Midbrain (tissue), 1 donor: ENCODE measurements around the gene CBX7.

Source experiments
- DNase-seq: peaks from one replicate; lab custom pipeline; 2025; lab: John Stamatoyannopoulos, UW

The CBX7 gene

DNA sequence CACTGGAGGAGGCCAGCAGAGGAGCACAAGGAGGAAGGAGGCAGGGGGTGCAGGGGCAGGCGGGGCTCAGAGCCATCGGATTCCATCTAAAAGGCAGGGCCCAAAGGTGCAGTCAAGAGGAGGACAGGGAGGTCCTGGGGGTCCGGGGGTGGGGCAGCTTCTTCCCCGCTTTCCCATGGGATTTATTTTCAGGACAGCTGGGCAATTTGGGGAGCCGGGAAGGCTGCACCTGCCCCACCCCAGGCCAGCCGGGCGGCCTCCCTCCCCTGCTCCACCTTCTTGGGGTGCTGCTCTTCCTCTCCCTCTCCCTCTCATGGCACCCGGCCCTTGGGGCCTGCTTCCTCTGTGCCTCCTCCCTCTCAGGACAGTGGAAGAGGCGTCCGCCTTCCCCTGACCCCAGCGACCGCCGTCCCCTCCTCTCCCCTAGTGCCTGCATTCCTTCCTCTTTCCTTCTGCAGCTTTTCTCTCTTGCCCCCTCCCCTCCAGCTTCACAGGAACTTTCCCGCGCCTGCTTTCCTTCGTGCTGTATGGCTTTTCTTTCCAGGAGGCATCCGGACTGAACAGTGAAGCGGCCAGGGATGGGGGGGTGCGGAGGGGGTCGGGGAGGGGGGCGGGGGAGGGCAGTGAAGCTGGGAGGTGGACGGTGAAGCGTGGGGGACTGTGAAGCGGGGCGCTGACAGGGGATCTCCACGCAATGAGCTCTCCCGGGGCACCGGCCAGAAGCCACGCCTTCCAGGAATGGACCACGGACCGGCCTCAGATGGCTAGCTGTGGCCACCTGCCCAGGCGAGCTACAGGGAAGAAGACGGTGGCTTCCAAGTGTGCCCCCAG is 28.5 kb downstream of the CBX7 start:
- no peak for DNase-seq

DNA sequence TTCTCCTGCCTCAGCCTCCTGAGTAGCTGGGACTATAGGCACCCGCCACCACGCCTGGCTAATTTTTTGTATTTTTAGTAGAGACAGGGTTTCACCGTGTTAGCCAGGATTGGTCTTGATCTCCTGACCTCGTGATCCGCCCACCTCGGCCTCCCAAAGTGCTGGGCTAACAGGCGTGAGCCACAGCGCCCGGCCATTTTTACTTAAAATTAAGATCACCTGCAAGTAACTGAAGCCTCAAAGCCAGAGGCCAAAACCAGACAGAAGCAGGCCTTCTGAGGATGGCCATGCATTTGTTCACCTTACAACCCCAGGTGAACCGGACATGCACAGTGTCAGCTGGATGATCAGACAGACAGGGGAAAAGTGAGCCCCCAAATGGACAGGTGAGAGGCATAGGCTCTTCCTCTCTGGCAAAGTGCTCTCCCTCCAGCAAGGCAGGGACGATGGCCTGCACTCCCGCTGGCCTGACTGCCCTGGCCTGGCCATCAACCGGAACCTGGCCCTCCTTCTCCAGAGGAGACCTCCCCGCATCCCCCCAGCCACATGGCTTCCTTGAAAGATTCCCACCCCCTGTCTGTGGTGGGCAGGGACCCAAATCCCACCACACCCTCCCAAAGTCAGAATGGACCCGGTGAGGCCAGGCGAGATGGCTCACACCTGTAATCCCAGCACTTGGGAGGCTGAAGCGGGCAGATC is 29.6 kb downstream of the CBX7 start:
- no peak for DNase-seq

DNA sequence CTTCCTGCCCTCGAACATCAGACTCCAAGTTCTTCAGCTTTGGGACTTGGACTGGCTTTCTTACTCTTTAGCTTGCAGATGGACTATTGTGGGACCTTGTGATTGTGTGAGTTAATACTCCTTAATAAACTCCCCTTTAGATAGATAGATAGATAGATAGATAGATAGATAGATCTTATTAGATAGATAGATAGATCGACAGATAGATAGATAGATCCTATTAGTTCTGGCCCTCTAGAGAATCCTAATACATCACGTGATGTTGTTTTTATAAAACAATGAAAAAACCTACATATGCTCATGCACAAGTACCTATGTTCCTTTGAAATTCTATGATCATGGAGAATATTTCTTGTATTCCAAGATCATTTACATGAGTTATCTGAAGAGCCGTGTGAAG is 31.5 kb downstream of the CBX7 start:
- no peak for DNase-seq

DNA sequence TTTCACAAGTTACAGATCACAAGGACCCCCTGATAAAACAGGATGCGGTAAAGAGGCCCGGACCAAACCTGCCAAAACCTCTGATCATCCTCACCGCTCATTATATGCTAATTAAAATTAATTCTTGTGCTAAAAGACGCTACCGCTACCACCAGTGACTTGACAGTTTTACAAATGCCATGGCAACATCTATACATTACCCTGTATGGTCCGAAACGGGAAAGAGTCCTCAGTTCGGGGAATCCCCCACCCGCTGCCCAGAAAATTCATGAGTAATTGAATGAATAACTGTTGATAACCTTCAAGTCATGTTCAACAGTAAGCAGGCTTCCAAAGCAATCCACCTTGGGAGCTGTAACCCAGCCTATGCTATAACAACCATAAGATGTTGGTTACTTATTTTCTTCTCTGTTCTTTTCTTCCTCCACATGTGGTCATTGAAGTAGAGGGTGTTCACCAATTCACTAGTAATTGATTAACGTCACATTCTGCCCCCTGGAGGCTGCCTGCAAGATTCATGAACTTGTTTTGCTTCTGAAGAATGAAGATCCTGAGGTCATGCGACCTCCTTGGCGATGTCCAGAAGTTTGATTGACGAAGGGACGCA is 34.8 kb downstream of the CBX7 start:
- DNase-seq: no peak

DNA sequence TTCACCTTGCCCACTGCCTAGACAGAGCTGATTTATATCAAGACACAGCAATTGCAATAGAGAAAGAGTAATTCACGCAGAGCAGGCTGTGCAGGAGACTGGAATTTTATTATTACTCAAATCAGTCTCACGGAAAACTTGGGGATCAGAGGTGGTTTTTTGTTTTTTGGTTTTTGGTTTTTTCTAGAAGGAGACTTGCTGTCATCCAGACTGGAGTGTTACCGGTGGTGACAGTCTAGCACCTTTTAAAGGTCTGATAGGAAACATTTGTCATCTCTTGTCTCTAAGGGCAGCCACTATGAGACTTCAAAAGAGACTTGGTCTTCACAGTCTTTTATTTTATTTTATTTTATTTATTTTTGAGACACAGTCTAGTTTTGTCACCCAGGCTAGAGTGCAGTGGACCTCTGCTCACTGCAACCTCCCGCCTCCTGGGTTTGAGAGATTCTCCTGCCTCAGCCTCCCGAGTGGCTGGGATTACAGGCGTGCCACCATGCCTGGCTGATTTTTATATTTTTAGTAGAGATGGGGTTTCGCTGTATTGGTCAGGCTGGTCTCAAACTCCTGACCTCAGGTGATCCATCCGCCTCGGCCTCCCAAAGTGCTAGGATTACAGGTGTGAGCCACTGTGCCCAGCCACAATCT is 36.4 kb downstream of the CBX7 start:
- DNase-seq: no peak

DNA sequence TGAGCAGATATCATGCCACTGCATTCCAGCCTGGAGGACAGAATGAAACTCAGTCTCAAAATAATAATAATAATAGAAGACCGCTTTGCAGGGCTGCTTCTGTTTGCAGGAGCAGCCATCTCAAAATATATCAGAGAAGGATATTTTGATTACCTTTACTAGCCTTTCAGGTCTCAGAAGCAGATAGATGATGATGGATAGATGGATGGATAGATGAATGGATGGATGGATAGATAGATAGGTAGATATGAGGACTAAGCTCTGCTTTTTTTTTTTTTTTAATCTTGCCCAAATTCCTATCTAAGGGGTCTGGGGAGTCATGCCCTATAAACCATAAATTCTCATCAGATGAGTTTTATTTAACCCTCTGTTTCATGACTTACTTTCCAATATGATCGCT is 36.9 kb downstream of the CBX7 start:
- no peak for DNase-seq

DNA sequence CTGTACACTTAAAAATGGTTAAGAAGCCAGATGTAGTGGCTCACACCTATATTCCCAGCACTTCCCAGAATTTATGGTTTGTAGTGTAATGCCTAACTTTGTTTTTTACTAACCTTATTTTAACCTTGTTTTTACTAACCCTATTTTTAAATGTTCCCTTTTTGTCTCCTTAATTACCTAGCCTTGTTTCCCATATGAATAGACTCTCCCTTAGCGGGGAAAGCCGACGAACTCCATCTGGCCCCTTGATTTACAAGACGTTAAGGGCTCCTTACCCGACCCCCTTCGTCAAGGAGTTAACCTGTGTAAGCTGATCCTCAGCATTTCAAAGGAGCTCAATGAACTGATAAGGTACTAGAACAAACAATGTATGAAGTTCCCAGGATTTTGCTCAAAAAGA is 38.4 kb downstream of the CBX7 start:
- DNase-seq: no peak

DNA sequence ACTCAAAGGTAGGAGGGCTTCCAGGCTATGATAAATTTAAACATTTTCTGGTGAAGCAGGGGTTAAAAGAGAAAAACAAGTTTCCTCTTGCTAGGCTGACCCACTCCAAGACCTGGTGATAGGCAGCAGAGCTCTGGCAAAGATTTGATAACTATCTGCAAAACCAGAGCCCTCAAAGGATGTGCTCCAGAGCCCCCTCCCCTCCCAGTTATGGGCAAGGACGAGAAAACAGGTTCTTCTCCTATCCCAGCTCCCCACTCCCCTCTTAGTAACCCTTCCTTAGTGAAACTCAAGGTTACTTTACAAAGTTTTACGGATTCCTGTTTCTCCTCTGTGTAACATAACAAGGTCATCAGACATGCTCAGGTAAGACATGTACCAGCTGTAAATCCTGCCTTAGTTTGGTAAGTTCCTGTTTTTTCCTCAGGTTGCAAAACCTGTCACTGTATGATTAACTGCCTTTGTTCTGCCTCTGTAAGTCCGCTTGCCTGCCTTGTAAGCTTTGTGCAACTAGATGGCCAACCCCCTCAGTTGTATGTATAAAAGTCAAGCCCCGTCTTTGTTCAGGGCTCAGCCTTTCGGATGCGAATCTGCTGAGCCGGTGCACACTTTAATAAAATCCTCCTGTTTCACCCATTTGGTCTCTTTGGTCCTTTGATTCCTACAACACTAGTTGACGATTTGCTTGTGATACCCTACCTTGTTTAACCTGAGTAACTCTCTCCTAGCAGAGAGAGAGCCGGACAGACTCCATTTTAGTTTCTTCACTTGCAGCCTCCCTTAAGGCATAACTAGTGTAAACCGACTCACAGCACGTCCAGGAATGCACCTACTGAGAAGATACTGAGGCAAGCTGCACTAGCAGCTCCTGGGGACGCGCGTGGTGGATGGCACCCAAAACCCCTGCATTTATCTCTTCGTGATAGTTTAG is 41.6 kb downstream of the CBX7 start:
- DNase-seq: no peak

DNA sequence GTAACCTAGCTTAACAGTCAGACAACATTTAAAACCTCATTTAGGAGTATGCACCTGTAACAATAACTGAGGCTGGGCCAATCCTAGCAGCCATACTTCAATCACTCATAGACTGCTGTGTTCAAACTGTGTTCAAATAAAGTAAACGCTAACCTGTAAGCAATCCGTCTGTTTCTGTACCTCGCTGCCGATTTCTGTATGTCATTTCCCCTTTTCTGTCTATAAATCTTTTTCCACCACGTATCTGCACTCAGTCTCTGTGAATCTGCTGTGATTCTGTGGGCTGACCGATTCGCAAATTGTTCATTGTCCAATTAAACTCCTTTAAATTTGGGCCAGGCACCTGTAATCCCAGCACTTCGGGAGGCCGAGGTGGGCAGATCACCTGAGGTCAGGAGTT is 43.1 kb downstream of the CBX7 start:
- no peak for DNase-seq

DNA sequence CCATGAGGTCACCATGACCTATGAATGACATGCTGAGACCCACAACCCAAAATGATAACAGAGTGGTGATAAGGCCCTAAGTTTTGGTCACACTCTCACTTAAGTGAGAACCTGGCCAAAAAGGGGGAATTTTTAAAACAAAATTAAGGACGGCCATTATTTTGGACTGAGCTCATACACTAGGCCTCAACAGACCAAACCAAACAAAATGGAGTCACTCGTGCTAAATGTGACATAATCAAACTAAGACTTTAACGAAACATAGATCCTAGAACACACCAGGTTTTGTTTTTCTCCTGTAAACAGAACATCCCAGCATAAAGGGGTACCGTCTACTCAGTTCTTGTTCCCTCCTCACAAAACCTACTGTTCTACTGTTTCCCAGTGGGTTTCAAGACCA is 44.0 kb downstream of the CBX7 start:
- no peak for DNase-seq

DNA sequence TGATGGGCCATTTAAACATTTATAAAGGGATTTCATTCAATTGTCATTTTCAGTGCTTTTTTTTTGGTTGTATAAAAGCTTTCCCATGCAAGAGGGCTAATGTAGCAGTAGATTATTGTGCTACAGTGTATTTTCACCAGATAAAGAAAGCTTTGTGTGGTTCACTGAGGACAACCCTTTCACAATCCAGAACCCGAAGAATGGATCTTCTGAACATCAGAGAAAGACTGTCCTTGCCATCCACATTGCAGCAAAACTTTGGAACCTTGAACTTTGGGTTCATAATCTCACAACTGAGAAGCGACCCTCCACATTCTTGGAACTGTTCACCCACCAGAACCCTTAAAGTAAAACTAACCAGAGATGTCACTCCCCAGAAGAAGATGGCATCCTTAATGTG is 46.2 kb downstream of the CBX7 start:
- no peak for DNase-seq

DNA sequence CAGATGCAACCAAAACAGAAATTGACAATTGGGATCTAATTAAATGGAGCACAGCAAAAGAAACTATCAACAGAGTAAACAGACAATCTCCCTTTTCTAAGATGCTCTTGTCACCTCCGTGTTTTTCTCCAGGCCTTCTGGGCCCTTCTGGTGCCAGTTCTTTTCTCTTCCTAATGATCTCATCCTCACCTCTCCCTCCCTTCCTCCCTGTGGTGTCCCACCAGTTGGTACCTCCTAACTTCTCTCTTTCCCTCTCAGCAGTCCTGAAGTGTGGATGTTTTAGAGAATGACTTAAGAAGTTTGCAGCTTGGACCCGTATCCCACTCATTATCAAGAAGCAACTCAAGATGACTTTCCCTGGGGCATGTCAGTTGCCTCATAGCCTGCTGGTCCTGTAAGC is 49.0 kb downstream of the CBX7 start:
- no peak for DNase-seq

DNA sequence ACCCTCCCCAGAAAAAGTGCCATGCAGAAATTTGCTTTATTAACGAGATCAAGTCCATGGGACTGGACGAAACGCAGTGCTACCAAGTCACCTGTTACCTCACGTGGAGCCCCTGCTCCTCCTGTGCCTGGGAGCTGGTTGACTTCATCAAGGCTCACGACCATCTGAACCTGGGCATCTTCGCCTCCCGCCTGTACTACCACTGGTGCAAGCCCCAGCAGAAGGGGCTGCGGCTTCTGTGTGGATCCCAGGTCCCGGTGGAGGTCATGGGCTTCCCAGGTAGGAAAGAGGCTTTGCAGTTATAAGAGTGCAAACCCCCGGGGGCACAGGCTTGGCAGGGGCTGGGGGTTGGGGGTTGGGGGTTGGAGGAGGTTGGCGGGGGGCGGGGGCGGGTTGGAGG is 51.3 kb downstream of the CBX7 start:
- no peak for DNase-seq

DNA sequence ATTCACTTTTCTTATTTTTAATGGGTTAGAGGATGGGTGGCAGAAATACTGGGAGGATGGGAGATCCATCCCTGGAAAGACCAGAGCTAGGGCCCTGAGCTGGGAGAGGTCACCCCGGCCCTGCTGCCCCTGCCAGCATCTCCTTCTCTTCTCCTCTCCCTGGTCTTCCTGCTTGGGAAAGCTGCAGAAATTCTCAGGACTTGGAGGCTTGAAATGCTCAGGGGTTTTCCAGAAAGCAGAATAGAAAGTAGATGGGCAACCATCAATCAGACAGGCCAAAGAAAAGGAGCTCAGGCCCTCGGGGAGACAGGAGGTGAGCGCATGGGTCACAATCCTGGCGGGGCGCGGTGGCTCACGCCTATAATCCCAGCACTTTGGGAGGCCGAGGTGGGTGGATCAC is 53.9 kb downstream of the CBX7 start:
- no peak for DNase-seq

DNA sequence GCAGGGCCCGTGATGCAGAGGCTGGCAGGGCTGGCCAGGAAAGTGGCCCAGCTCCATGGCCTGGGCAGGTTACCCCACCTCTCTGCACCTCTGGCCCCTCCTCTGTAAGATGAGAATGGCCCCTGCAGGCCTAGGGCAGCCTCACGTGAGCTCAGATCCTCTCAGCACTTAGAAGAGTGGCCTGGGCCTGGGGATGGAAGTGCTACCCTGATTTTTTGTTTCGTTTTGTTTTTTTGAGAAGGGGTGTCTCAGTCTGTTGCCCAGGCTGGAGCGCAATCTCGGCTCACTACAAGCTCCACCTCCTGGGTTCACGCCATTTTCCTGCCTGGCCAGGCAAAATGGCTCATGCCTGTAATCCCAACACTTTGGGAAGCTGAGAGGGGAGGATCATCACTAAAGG is 54.5 kb downstream of the CBX7 start:
- no peak for DNase-seq

DNA sequence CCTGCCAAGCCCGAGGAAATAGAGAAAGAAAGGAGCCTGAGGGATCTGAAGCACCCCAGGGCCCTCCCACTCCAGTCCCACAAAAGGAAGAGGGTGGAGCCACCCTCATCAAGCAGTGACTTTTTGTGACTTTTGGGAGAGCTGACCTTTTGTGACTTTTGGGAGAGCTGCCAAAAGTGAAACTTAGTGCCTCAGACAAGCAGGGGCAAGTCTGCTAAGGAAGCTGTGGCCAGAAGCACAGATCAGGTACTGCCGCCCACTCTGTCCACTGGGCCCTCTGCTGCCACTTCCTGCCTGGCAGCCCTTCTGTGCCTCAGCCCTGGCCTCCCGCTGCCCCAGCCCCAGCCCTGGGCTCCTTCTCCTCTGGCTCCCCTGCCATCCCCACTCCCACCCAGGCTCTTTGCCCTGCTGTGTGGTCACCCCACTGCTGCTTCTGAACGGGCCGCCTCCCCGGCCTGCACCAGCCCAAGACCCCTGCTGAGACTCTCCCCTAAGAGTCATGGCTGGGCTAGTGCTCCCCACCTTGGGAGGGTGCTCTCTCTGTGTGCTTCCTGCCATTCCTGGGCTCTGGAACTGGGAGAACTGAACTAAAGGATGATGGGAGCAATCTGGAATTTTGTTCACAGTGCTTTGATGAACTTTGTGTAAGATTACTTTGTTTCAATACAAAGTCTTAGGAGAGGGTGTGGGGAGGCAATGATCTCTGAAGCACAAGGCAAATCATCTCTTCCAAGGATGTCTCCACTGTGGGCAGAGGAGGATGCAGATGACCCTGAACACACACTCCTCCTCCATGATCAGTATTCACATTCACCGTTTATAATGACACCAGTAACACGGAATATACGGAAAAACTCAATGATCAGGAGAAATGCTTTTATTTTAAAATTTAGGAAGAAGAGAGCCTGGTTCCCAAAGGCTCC is 55.1 kb downstream of the CBX7 start, which contains the start of gene APOBEC3H:
Gene APOBEC3H, plus strand, starts transcription at position 147 of the 923 bp plus-strand sequence. CDS start 3,035 bp downstream, outside the sequence.
- no peak for DNase-seq

DNA sequence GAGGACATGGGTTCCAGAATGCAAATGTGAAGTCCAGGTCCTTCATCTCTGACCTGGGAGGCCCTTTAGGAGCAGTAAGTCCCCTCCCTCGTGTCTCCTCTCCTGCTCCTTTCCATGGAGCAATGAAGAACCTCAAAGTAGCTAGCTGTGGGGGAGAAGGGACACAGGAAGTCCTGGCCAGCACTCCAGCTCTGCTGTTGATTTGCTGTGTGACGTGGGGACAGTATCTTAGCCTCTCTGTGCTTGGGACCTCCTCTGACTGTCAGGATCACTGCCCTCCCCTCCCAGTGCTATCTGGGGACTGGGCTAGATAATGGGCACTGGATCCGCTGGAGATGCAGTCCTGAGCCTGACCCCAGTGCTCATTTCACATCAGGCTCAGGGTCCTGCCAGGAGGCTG is 56.5 kb downstream of the CBX7 start:
- DNase-seq: no peak

DNA sequence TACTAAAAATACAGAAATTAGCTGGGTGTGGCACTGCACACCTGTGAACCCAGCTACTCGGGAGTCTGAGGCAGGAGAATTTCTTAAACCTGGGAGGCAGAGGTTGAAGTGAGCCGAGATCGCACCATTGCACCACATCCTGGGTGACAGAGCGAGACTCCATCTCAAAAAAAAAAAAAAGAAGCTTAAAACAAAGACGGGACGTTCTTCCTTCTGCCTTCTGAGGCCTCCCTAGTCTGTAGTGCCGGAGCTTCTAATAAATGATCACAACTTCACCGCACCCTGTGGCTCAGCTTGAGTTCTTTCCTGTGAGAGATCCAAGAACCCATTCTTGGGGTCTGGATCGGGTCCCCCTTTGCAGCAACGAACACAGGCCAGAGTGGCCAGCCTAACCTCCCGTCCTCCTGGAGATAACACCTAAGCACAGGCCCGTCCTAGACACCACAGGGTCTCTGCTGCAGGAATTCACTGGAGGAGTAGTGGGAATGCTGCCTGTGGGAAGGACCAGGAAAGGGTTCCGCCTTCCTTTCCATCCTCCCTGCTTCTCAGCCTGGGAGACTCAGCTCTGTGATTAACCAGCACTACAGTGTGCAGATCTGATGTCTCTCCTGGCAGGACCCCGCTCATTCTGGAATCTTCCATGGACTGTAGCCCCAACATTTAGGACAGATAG is 57.6 kb downstream of the CBX7 start:
- DNase-seq: no peak

DNA sequence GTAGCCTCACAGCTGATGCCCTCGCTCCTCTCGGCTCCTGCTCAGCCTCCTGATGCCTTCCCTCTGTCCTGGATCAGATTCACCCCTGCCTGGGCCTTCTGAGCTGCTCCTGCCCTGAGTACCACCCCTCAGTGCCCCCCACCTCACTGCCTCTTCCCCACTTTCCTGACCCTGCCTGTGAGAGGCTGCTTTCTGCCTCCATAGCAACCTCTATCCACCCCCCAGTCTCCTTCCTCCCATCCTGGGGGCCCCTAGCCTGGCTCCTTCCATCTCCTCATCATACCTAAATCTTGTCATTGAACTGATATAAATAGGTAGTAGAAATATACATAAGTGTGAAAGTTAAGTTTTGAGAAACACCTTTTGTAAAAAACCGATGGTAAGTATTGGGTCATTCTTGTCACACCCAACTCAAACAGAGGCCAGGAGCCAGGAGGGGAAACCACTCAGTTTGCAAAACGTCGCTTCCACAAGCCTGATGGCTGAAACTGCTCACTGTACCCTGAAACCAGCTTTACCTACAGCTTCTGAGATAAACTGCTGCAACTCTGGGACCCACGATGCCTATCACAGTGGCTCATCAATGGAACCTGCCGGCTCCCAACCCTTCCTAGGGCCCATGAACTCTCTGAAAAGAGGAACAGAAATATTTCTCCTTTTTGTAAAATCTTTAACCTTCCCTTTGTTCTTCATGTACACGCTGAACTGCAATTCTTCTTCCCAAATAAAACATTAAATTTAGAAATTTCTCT is 60.2 kb downstream of the CBX7 start:
- DNase-seq: no peak
